Upper lobe of right lung (tissue), 1 donor: ENCODE measurements around the gene MGP. TPM values are rescaled to one million over a fixed set of nuclear protein-coding genes. Genes with fewer than 3 reads are reported as not detected.

Experiments
- ATAC-seq: fragments of 200-7000 bp; cut with Tn5 transposase; one replicate; pipeline ENCODE4 v1.9.1; 2020; ENCODE audit warnings: mild to moderate bottlenecking, moderate library complexity
- DNase-seq: peaks from one replicate; pipeline ENCODE4 v3.0.0-alpha.2; 2020
- H3K27ac ChIP-seq: fragments of 200-600 bp; one replicate; pipeline ENCODE4 v1.8.0; 2022
- H3K27me3 ChIP-seq: fragments of 200-600 bp; one replicate; pipeline ENCODE4 v1.8.0; 2022; ENCODE audit warnings: mild to moderate bottlenecking
- H3K36me3 ChIP-seq: fragments of 200-600 bp; one replicate; pipeline ENCODE4 v1.8.0; 2022
- H3K4me1 ChIP-seq: fragments of 200-600 bp; one replicate; pipeline ENCODE4 v1.8.0; 2022
- H3K4me3 ChIP-seq: fragments of 200-600 bp; one replicate; pipeline ENCODE4 v1.8.0; 2022; ENCODE audit warnings: mild to moderate bottlenecking
- H3K9me3 ChIP-seq: fragments of 200-600 bp; one replicate; pipeline ENCODE4 v1.8.0; 2022
- intact Hi-C: fragments of 100-400 bp; cut with DNase I; formaldehyde crosslinking; loops from one replicate; pipeline ENCODE4 v1.11.0; 2022
- total RNA-seq: library from RNA; stranded (reverse); fragmentation: NEBNext Ultra II Directional; extraction: Animal tissue kit (Norgen Biotek cat#: 25700); gene quantifications from one replicate; pipeline ENCODE4 v1.2.1, GENCODE V29; 2021
- TF ChIP-seq, protein P1 (sequence below): fragments of 200-600 bp; IDR thresholded peaks from one replicate; pipeline ENCODE4 v1.8.0; 2022; ENCODE audit warnings: antibody characterized with exemption
- donor health status: DM: no; HTN: yes; CAD: no; lungs with severe emphysema.

Gene MGP
- total RNA-seq, 1 donor from 2014 or later = 472 TPM

- intact Hi-C loops = no loop called here
- H3K9me3 ChIP-seq = no peaks in the 10 kb centered on the region
- no peaks in the 10 kb centered on the region for H3K27me3 ChIP-seq
- H3K27ac ChIP-seq = peak overlapping the region; percentile 74
- no peak overlapping the region for H3K4me3 ChIP-seq
- no peak for DNase-seq
- TF ChIP-seq, protein P1, sequence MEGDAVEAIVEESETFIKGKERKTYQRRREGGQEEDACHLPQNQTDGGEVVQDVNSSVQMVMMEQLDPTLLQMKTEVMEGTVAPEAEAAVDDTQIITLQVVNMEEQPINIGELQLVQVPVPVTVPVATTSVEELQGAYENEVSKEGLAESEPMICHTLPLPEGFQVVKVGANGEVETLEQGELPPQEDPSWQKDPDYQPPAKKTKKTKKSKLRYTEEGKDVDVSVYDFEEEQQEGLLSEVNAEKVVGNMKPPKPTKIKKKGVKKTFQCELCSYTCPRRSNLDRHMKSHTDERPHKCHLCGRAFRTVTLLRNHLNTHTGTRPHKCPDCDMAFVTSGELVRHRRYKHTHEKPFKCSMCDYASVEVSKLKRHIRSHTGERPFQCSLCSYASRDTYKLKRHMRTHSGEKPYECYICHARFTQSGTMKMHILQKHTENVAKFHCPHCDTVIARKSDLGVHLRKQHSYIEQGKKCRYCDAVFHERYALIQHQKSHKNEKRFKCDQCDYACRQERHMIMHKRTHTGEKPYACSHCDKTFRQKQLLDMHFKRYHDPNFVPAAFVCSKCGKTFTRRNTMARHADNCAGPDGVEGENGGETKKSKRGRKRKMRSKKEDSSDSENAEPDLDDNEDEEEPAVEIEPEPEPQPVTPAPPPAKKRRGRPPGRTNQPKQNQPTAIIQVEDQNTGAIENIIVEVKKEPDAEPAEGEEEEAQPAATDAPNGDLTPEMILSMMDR = no peak
- H3K4me1 ChIP-seq = no peaks in the 10 kb centered on the region
- ATAC-seq = no peak
- H3K36me3 ChIP-seq = no peaks in the 10 kb centered on the region
These were observed 8.0 kb upstream of the MGP start for GRCh38 chr12:14893506-14894250.

- TF ChIP-seq, protein P1 = peak; percentile 20
- no peaks in the 10 kb centered on the region for H3K36me3 ChIP-seq
- intact Hi-C loops = no loop called here
- H3K4me1 ChIP-seq = no peaks in the 10 kb centered on the region
- no peaks in the 10 kb centered on the region for H3K9me3 ChIP-seq
- peak overlapping the region; percentile 74 for H3K27ac ChIP-seq
- H3K4me3 ChIP-seq = no peak overlapping the region
- H3K27me3 ChIP-seq = no peaks in the 10 kb centered on the region
- peak; percentile 79 for ATAC-seq
- DNase-seq = no peak
These were observed 7.3 kb upstream of the MGP start for GRCh38 chr12:14892726-14893505.

GRCh38 chr12:14890701-14891100, 5.0 kb upstream of the MGP start:
- H3K36me3 ChIP-seq = no peaks in the 10 kb centered on the region
- H3K4me3 ChIP-seq = no peak overlapping the region
- no peak overlapping the region for H3K27ac ChIP-seq
- H3K4me1 ChIP-seq = peaks cover 8% of the 10 kb centered on the region
- no peaks in the 10 kb centered on the region for H3K9me3 ChIP-seq
- TF ChIP-seq, protein P1 = no peak
- DNase-seq (no peak), ATAC-seq (no peak)
- intact Hi-C loops = no loop called here
- no peaks in the 10 kb centered on the region for H3K27me3 ChIP-seq

DNA sequence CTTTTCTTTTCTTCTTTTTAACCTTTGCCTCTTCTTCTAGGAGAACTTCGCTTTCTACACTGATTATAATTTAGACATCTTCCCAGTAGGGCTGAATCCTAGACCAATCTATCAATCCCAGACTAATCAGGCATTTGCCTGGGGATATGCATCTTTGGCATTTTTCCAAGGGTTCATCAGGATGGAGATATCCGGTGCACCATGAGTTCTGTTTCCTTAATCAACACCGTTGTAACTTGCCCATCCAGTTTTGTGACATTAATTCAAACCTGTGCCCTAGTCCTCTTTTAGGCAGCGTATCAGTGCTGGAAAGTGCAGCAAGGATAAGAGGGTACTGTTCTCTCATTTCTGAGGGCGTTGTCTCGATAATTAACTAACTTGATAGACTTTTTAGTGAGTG, 617 bp upstream of the MGP start:
- H3K27ac ChIP-seq = peak overlapping the region; percentile 73
- peaks cover 13% of the 10 kb centered on the region for H3K4me1 ChIP-seq
- H3K27me3 ChIP-seq = no peaks in the 10 kb centered on the region
- peaks cover 9% of the 10 kb centered on the region for H3K36me3 ChIP-seq
- TF ChIP-seq, protein P1 = no peak
- ATAC-seq (no peak), DNase-seq (no peak)
- H3K9me3 ChIP-seq = no peaks in the 10 kb centered on the region
- peak overlapping the region; percentile 48 for H3K4me3 ChIP-seq
- intact Hi-C loops = no loop called here

GRCh38 chr12:14884458-14884878, 1.2 kb downstream of the MGP start:
- peak overlapping the region; percentile 73 for H3K27ac ChIP-seq
- intact Hi-C loops = no loop called here
- peaks cover 12% of the 10 kb centered on the region for H3K36me3 ChIP-seq
- peak; percentile 79 for DNase-seq
- TF ChIP-seq, protein P1 = no peak
- peak; percentile 86 for ATAC-seq
- peaks cover 13% of the 10 kb centered on the region for H3K4me1 ChIP-seq
- H3K9me3 ChIP-seq = no peaks in the 10 kb centered on the region
- H3K4me3 ChIP-seq = peak overlapping the region; percentile 48
- no peaks in the 10 kb centered on the region for H3K27me3 ChIP-seq
